C4-2B (cell line): Measurements from ENCODE around the gene CD44.

Experiments used
- H3K27ac ChIP-seq: fragments of 450-650 bp; 2 replicates; pipeline ENCODE4 v1.5.1; 2017
- ZFX ChIP-seq: fragments of 450-650 bp; IDR thresholded peaks from 2 replicates; pipeline ENCODE4 v1.6.1; 2017
- TF ChIP-seq, protein P1 (sequence below): fragments of 450-650 bp; conservative IDR thresholded peaks from 2 replicates; pipeline ENCODE4 v1.5.1; 2017; ENCODE audit warnings: mild to moderate bottlenecking

The CD44 gene

DNA sequence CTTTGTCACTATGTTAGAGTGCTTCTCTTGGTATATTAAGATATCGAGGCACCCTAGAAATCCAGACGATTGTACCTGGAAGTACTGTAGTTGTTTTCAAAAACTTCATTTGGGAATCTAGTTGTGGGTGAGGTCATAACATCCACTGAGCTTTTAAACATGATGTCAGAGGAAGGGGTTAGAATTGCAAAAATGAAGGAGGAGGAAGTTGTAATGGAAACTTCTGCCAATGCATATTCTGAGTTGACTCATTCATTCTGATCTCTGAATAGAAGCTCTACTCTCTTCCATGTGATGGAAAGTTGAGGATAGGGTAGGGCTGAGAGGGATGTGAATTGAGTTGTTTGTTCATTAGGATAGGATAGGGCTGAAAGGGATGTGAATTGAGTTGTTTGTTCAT is 7.7 kb downstream of the CD44 start:
- no peak for TF ChIP-seq ZFX
- no peak overlapping the region for H3K27ac ChIP-seq

DNA sequence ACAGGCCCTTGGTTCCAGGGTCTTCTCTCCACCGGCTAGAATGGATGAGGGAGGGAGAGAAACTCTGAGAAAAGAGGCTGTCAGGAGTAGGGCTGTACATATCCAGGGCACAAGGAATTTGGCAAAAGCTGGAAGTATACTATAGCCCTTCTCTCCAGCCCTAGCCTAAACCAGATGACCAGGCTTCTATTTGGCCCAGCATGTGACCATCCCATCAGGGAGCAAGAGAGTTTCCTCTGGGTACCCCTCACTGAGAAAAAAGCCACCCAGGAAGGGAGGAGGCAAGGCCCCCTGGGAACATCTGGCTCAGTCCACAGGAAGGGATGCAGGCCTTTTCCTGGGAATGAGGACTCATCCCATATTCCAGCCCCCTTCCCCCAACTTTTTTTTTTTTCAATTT is 8.3 kb downstream of the CD44 start:
- TF ChIP-seq, protein P1, sequence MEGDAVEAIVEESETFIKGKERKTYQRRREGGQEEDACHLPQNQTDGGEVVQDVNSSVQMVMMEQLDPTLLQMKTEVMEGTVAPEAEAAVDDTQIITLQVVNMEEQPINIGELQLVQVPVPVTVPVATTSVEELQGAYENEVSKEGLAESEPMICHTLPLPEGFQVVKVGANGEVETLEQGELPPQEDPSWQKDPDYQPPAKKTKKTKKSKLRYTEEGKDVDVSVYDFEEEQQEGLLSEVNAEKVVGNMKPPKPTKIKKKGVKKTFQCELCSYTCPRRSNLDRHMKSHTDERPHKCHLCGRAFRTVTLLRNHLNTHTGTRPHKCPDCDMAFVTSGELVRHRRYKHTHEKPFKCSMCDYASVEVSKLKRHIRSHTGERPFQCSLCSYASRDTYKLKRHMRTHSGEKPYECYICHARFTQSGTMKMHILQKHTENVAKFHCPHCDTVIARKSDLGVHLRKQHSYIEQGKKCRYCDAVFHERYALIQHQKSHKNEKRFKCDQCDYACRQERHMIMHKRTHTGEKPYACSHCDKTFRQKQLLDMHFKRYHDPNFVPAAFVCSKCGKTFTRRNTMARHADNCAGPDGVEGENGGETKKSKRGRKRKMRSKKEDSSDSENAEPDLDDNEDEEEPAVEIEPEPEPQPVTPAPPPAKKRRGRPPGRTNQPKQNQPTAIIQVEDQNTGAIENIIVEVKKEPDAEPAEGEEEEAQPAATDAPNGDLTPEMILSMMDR = no peak
- TF ChIP-seq ZFX = no peak
- no peak overlapping the region for H3K27ac ChIP-seq

DNA sequence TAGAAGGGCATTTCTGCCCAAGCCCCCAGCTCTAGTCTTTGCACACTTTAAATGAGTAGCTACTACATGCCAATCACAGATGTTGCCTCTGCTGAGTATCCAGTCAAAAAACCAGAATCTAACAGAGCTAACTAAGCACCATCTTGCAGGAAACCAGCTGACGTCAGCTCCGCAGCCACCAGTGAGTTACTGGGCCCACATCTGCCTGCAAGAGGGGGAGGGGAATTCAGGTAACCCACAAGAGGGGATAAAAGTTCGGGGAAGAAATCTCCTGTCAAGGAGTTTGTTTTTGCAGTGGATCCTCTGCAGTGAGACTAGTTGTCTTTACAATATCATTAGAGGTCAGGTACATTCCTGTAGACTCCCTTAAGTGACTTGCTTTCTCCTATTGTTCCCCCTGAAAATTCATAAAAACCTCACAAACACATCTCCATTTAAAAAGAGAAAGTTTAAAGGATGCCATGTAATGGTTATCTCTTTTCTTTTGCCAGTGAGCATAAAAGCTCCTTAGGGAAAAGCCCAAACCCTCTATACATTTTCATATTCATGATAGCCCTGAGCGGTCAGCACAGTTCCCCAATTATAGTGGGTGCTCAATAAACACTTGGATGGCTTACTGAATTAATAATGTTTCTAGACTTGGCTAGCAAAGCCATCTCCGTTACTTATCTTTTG is 9.3 kb downstream of the CD44 start:
- no peak for TF ChIP-seq ZFX
- TF ChIP-seq, protein P1 = no peak

DNA sequence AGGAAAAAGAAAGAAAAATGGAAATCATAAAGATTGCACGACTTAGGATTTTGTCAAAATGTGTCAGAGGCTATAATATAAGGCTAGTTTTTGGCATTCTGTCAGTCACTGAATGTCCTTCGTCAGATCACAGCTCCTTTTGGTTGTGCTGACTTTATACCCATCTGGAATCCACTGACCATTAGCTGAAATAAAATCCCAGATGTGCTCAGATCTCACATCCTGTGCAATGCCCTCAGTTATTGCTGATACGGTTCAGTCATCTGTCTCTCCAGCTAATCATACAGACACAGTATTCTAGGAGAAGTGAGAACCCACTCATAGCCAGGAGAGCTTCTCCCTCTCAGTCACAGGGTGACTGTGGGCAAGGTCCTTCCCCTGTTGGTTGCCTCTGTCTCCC is 11.5 kb downstream of the CD44 start:
- TF ChIP-seq, protein P1 = no peak
- no peak for TF ChIP-seq ZFX
- H3K27ac ChIP-seq = no peak overlapping the region

More for the DNA sequence above, 9.3 kb downstream of the CD44 start:
- no peak overlapping the region for H3K27ac ChIP-seq

DNA sequence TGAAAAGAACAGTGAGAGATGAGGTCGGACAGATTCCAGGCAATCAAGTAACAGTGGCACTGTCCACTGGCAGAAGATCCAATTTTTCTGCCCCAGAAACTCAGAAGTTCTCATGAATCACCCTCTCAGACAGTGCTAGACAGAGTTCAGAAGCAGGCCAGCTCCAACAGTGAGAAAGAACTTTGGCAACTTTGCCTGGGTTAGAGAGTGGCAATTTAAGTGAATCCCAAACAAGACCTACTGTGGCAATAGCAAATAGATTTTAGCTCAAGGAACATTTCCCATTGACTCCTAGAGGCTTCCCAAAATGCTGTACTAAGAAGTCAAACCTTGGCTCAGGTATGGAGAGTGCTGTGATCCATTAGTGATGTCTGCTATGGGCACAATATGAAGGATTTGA is 12.3 kb downstream of the CD44 start:
- TF ChIP-seq ZFX = no peak
- TF ChIP-seq, protein P1 = no peak
- no peak overlapping the region for H3K27ac ChIP-seq

DNA sequence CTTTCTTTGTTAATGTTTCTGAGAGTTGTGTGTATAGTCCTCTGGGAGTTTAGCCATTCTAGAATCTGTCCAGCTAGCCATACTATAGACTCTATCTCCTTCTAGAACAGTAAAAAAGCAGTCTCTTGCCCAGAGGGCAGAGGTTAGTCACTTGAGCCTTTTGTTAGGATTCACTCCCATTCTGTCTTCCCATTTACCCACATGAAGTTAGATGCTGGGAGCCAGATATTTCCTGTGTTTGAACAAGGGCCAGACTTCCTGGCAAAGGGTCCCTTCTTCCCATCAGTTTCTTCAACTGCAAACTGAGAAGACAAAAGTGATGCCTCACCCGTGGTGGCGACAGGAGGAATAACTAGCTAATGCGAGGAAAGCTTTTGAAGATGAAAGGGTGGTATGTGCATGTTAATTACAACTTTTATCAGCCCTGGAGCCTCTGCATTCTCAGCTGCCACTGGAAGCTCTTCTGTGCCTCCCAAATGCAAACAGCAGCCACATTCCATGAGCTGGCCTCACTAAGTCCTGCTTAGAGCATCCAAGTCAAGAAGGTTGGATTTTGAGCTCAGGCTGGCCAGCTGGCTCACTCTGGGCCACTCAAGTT is 12.8 kb downstream of the CD44 start:
- TF ChIP-seq, protein P1 = no peak
- TF ChIP-seq ZFX = no peak
- H3K27ac ChIP-seq = no peak overlapping the region

DNA sequence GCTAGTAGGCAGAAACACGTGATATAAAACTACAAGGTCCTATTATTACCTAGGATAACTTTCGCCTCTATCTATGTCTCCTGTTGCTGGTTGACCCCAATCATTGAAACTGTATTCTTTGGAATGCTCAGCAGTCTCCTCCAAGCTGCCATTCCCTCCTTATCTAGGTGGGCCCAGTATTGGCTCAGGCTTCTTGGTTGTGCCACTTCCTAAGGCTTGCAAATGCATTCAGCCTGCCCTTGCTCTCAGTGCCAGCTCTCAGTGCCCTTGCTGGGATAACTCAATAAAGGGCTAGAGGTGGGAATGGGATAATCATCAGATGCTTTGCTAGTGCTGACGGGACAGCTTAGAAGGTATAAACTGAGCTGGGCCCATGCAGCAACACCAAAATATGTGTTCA is 13.6 kb downstream of the CD44 start:
- H3K27ac ChIP-seq = no peak overlapping the region
- TF ChIP-seq ZFX = no peak
- TF ChIP-seq, protein P1 = no peak

DNA sequence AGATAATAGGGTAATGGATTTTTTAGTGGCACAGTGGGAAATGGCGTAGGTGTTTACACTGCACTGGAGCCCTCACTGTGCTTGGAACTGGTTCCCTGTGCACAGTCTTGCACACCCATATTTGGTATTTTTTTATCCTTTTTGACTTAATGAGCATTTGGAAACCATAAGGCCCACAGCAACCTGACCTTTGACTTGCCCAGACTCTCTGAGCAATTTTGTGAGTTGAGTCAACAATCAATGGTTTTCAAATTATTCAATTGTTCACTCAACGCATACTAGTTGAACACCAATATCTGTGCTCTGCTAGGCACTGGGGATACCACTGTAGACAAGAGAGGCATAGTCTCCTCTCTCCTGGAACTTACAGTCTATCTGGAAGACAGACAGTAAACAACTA is 14.3 kb downstream of the CD44 start:
- TF ChIP-seq, protein P1 = no peak
- TF ChIP-seq ZFX = no peak
- H3K27ac ChIP-seq = no peak overlapping the region
